H1 (cell line): ENCODE data around the gene RALA. TPM values are rescaled to one million over a fixed set of nuclear protein-coding genes. Genes with fewer than 3 reads are reported as not detected.

Experiments used
- CTCF ChIA-PET: fragments of 300-600 bp; sonication (Branson Sonifier 250); formaldehyde crosslinking; loops from one replicate; lab custom pipeline; 2021; ENCODE audit not compliant: partially characterized antibody; lab: Charles Lee
- POLR2A ChIA-PET: fragments of 300-600 bp; sonication (Branson Sonifier 250); formaldehyde crosslinking; loops from one replicate; lab custom pipeline; 2021; ENCODE audit warnings: inconsistent platforms; ENCODE audit not compliant: partially characterized antibody; lab: Charles Lee
- DNase-seq, 2 experiments: peaks; one replicate each; pipeline versions ENCODE4 v3.0.0 to v3.0.0-alpha.2; 2010 to 2022; ENCODE audit warnings: low spot score in 2 of 2, low read depth in 1 of 2, mixed read lengths in 1 of 2
- FAIRE-seq: peaks from 2 replicates; lab custom pipeline; 2011; peaks lifted over from hg19 to GRCh38; lab: Jason Lieb, UNC
- H2AFZ ChIP-seq: 2 replicates; pipeline ENCODE4 v1.8.1; 2012; ENCODE audit warnings: low read length, inconsistent platforms
- H2AK5ac ChIP-seq: 2 replicates; pipeline ENCODE4 v1.6.1; 2013; ENCODE audit warnings: low read depth, low read length
- H2BK120ac ChIP-seq: replicated peaks from 2 replicates; pipeline ENCODE3; 2013; ENCODE audit warnings: low read depth, low read length, inconsistent platforms
- H2BK12ac ChIP-seq: 2 replicates; pipeline ENCODE4 v1.6.1; 2013; ENCODE audit warnings: low read depth, low read length
- H2BK15ac ChIP-seq: 2 replicates; pipeline ENCODE4 v1.6.1; 2013; ENCODE audit warnings: low read length
- H2BK20ac ChIP-seq: 2 replicates; pipeline ENCODE4 v1.6.1; 2013; ENCODE audit warnings: low read length
- H2BK5ac ChIP-seq: 2 replicates; pipeline ENCODE4 v1.6.1; 2013; ENCODE audit warnings: low read depth, low read length
- H3K14ac ChIP-seq: 2 replicates; pipeline ENCODE4 v1.6.1; 2013; ENCODE audit warnings: inconsistent platforms; ENCODE audit not compliant: insufficient read length
- H3K18ac ChIP-seq: 2 replicates; pipeline ENCODE4 v1.6.1; 2013; ENCODE audit warnings: low read length; ENCODE audit errors: extremely low read depth
- H3K23ac ChIP-seq: 2 replicates; pipeline ENCODE4 v1.6.1; 2013; ENCODE audit warnings: inconsistent platforms; ENCODE audit not compliant: insufficient read length
- H3K23me2 ChIP-seq: 2 replicates; pipeline ENCODE4 v1.6.1; 2013; ENCODE audit warnings: low read depth, low read length
- H3K27ac ChIP-seq: 2 replicates; pipeline ENCODE4 v1.6.1; 2011; ENCODE audit warnings: low read depth, low read length, inconsistent platforms
- H3K27me3 ChIP-seq, 4 experiments: replicated peaks in 1 of 4; 1 replicate in 1 of 4; 2 replicates in 3 of 4; pipeline versions ENCODE4 v1.6.1 to v1.8.1; 2011 to 2013; ENCODE audit warnings: low read length in 3 of 4, mild to moderate bottlenecking in 3 of 4, inconsistent platforms in 2 of 4, mixed read lengths in 2 of 4, moderate library complexity in 1 of 4; ENCODE audit not compliant: control insufficient read depth in 3 of 4, insufficient read depth in 3 of 4; ENCODE audit errors: extremely low read depth in 1 of 4
- H3K36me3 ChIP-seq, 4 experiments: 2 replicates each; pipeline versions ENCODE4 v1.6.1 to v1.8.1; 2011 to 2013; ENCODE audit warnings: mild to moderate bottlenecking in 4 of 4, low read length in 3 of 4, moderate library complexity in 2 of 4, control low read depth in 1 of 4, inconsistent platforms in 1 of 4; ENCODE audit not compliant: insufficient read depth in 4 of 4, control insufficient read depth in 2 of 4
- H3K4ac ChIP-seq: replicated peaks from 2 replicates; pipeline ENCODE3; 2013; ENCODE audit warnings: low read length, low read depth, mixed read lengths, inconsistent platforms; ENCODE audit not compliant: insufficient read length
- H3K4me1 ChIP-seq, 4 experiments: replicated peaks in 1 of 4; 1 replicate in 1 of 4; 2 replicates in 3 of 4; pipeline versions ENCODE4 v1.6.1 to v1.8.1; 2011 to 2013; ENCODE audit warnings: low read length in 3 of 4, inconsistent platforms in 2 of 4, mixed read lengths in 1 of 4; ENCODE audit not compliant: insufficient read depth in 4 of 4, control insufficient read depth in 3 of 4
- H3K4me2 ChIP-seq, 2 experiments: 2 replicates each; pipeline versions ENCODE4 v1.6.1 to v1.8.1; 2011 to 2013; ENCODE audit warnings: low read depth in 2 of 2, low read length in 2 of 2, control low read depth in 1 of 2, inconsistent platforms in 1 of 2, mild to moderate bottlenecking in 1 of 2; ENCODE audit not compliant: insufficient read depth in 1 of 2
- H3K4me3 ChIP-seq, 4 experiments: fragments of 200-600, 300-600 bp in 1 of 4; sonication (generic), shearing (Covaris generic), sonication (Bioruptor Twin) in 1 of 4; 2 replicates each; pipeline versions ENCODE4 v1.5.1 to v1.8.1; 2011 to 2016; ENCODE audit warnings: low read length in 4 of 4, low read depth in 3 of 4, control low read depth in 2 of 4, inconsistent platforms in 2 of 4, mild to moderate bottlenecking in 2 of 4, mixed read lengths in 1 of 4, moderate library complexity in 1 of 4; ENCODE audit not compliant: insufficient read depth in 2 of 4; ENCODE audit errors: extremely low read depth in 1 of 4
- H3K56ac ChIP-seq: replicated peaks from 2 replicates; pipeline ENCODE3; 2013; ENCODE audit warnings: low read depth, mild to moderate bottlenecking, mixed read lengths, low read length, inconsistent platforms; ENCODE audit not compliant: insufficient read length
- H3K79me1 ChIP-seq: 2 replicates; pipeline ENCODE4 v1.6.1; 2013; ENCODE audit warnings: low read depth, low read length, control low read depth
- H3K79me2 ChIP-seq, 2 experiments: 2 replicates each; pipeline versions ENCODE4 v1.6.1 to v1.8.1; 2012 to 2013; ENCODE audit warnings: low read length in 2 of 2, mild to moderate bottlenecking in 2 of 2, inconsistent platforms in 1 of 2; ENCODE audit not compliant: insufficient read depth in 2 of 2, control insufficient read depth in 1 of 2
- H3K9ac ChIP-seq, 4 experiments: replicated peaks in 1 of 4; 1 replicate in 1 of 4; 2 replicates in 3 of 4; pipeline versions ENCODE4 v1.6.1 to v1.8.1; 2011 to 2013; ENCODE audit warnings: low read depth in 3 of 4, low read length in 3 of 4, control low read depth in 2 of 4, mild to moderate bottlenecking in 2 of 4, moderate library complexity in 2 of 4, inconsistent platforms in 1 of 4; ENCODE audit errors: extremely low read depth in 1 of 4
- H3K9me3 ChIP-seq, 2 experiments: 2 replicates each; pipeline versions ENCODE4 v1.6.1 to v1.8.1; 2012 to 2013; ENCODE audit warnings: mild to moderate bottlenecking in 2 of 2, moderate library complexity in 2 of 2, control low read depth in 1 of 2, inconsistent platforms in 1 of 2, low read depth in 1 of 2, low read length in 1 of 2, mixed read lengths in 1 of 2; ENCODE audit not compliant: insufficient read depth in 2 of 2
- H4K20me1 ChIP-seq, 2 experiments: replicated peaks in 1 of 2; 2 replicates each; pipeline versions ENCODE3 to v1.8.1; 2011 to 2013; ENCODE audit warnings: inconsistent platforms in 2 of 2, low read length in 2 of 2, mild to moderate bottlenecking in 1 of 2; ENCODE audit not compliant: insufficient read depth in 2 of 2, control insufficient read depth in 1 of 2
- H4K5ac ChIP-seq: 2 replicates; pipeline ENCODE4 v1.6.1; 2013; ENCODE audit warnings: low read length, low read depth, mixed read lengths, inconsistent platforms; ENCODE audit not compliant: insufficient read length
- H4K8ac ChIP-seq: 2 replicates; pipeline ENCODE4 v1.8.0; 2013; ENCODE audit warnings: mild to moderate bottlenecking, moderate library complexity, low read length, inconsistent platforms; ENCODE audit not compliant: insufficient read depth; ENCODE audit errors: extremely low read depth
- H4K91ac ChIP-seq: replicated peaks from 2 replicates; pipeline ENCODE3; 2013; ENCODE audit warnings: low read length, mixed read lengths, inconsistent platforms; ENCODE audit not compliant: insufficient read length
- SIRT6 ChIP-seq: IDR thresholded peaks from one replicate; pipeline ENCODE4 v1.7.1; 2012; ENCODE audit warnings: low read length, inconsistent platforms
- WGBS, 2 experiments: shearing (Covaris generic) in 1 of 2; methylation state at CpG; one replicate each; pipeline versions ENCODE4 v1.1.6 to v1.1.7; 2013 to 2015; ENCODE audit warnings: low lambda C conversion rate in 2 of 2, mixed read lengths in 2 of 2, inconsistent platforms in 1 of 2, low coverage in 1 of 2, missing lambda C conversion rate in 1 of 2; ENCODE audit not compliant: insufficient replicate concordance in 2 of 2, insufficient coverage in 1 of 2, insufficient read length in 1 of 2; ENCODE audit errors: extremely low coverage in 1 of 2, missing lambda C conversion rate in 1 of 2; 5-methylcytosine and 5-hydroxymethylcytosine counted together
- polyA plus RNA-seq, 7 experiments: library from polyadenylated mRNA; depleted of rRNA in 3 of 7; stranded (reverse) in 5 of 7; unstranded in 2 of 7; fragments of >200 nt in 5 of 7; fragments of 200-250 nt in 2 of 7; gene quantifications; 1 replicate in 5 of 7; 2 replicates in 1 of 7; 4 replicates in 1 of 7; pipeline versions ENCODE4 v1.2.1 to v1.2.3, GENCODE V29; 2011 to 2013; ENCODE audit warnings: missing spikeins in 2 of 7, mixed read lengths in 2 of 7
- total RNA-seq: library from RNA; stranded (reverse); fragmentation: NEBNext Ultra II Directional; extraction: Animal tissue kit (Norgen Biotek cat#: 25700); gene quantifications from 2 replicates; pipeline ENCODE4 v1.2.1, GENCODE V29; 2021
- TF ChIP-seq, protein P1 (sequence below): IDR thresholded peaks from 2 replicates; pipeline ENCODE4 v1.6.1; 2012; ENCODE audit warnings: low read length, inconsistent platforms

RALA gene
- total and polyA plus RNA-seq, 2 of the 8 experiments (the other 6 are each of a cell fraction or from before 2014, with no cell fraction given) = 24.1 to 72.8 TPM

DNA sequence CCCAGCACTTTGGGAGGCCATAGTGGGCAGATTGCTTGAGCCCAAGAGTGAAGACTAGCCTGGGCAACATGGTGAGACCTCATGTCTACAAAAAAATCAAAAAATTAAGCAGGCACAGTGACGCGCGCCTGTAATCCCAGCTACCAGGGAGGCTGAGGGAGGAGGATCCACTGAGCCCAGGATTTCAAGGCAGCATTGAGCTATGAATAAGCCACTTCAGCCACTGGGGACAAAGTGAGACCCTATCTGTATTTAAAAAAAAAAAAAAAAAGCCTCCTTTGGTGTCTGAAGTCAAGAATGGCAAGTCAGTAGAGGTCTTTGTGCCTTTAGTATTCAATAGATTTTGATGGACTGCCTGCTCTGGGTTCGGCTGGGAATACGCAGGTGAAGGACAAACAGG is 85.7 kb downstream of the RALA start:
- Histone ChIP-seq H2BK15ac (no peak overlapping the region), H3K18ac (no peak overlapping the region), H3K4me2 (no peak overlapping the region), H3K79me2 (no peaks in the 10 kb centered on the region), H2AFZ (no peak overlapping the region), H2BK120ac (no peak overlapping the region), H4K5ac (no peak overlapping the region), H3K9me3 (peaks cover 5 to 12% of the 10 kb centered on the region in 2 experiments; a peak in 3 of 4 replicates), H2BK12ac (no peak overlapping the region), H4K91ac (no peak overlapping the region), H2BK5ac (no peak overlapping the region), H3K9ac (no peak overlapping the region), H3K14ac (no peak overlapping the region), H3K56ac (no peak overlapping the region), H4K20me1 (no peaks in the 10 kb centered on the region), H3K79me1 (no peaks in the 10 kb centered on the region), H3K4ac (no peak overlapping the region), H2AK5ac (no peak overlapping the region), H3K23me2 (no peaks in the 10 kb centered on the region), H3K36me3 (peaks cover 0 to 8% (median 0%) of the 10 kb centered on the region in 4 experiments; a peak in 2 of 8 replicates), H3K23ac (no peak overlapping the region), H3K27me3 (no peaks in the 10 kb centered on the region; a peak in 1 of 7 replicates), H2BK20ac (no peak overlapping the region), H3K4me1 (no peaks in the 10 kb centered on the region; a peak in 1 of 7 replicates), H4K8ac (no peak overlapping the region), H3K4me3 (no peak overlapping the region), H3K27ac (no peak overlapping the region)
- WGBS, 2 experiments = 89% methylated on average over 5 of the region's 5 CpGs; no CpG with 5 or more reads in 1 of the 2 experiments
- ChIA-PET CTCF (interaction anchor here (0.7 to 6.4 kb wide), 4 partner anchors 24 to 43 kb away, joined by 3 to 36 read pairs (median 4); no protein-coding TSS in a partner anchor), POLR2A (interaction anchor here (0.5 to 3.1 kb wide), 8 partner anchors 10 to 1302 kb away, joined by 3 to 13 read pairs (median 3); no protein-coding TSS in a partner anchor)
- FAIRE-seq (no peak), DNase-seq (no peak)
- TF ChIP-seq SIRT6 = no peak
- TF ChIP-seq, protein P1, sequence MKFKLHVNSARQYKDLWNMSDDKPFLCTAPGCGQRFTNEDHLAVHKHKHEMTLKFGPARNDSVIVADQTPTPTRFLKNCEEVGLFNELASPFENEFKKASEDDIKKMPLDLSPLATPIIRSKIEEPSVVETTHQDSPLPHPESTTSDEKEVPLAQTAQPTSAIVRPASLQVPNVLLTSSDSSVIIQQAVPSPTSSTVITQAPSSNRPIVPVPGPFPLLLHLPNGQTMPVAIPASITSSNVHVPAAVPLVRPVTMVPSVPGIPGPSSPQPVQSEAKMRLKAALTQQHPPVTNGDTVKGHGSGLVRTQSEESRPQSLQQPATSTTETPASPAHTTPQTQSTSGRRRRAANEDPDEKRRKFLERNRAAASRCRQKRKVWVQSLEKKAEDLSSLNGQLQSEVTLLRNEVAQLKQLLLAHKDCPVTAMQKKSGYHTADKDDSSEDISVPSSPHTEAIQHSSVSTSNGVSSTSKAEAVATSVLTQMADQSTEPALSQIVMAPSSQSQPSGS = no peak
